HG03469 (cell line): ENCODE results near the gene LASP1.
"Not testable (repeated sequence)": the region's sequence is repeated elsewhere in the genome, so short reads cannot be mapped to it uniquely, and the experiment has no call there.

Experiments used
- ATAC-seq: cut with Tn5 transposase; IDR thresholded peaks from one replicate; pipeline ENCODE4 v1.9.1; 2021; ENCODE audit warnings: mild to moderate bottlenecking, moderate library complexity, moderate number of reproducible peaks; ENCODE audit not compliant: unreplicated experiment

Gene LASP1

GRCh38 chr17:38922538-38923297 is 52.9 kb downstream of the LASP1 start:
- no peak for ATAC-seq

GRCh38 chr17:38925263-38925995 is 55.6 kb downstream of the LASP1 start, which contains the start of gene LASP1NB:
LASP1NB (plus strand) TSS chr17:38925614.
- ATAC-seq = no peak

- ATAC-seq = no peak
These were observed 56.6 kb downstream of the LASP1 start for GRCh38 chr17:38926293-38927070.

GRCh38 chr17:38930782-38931181 is 60.9 kb downstream of the LASP1 start:
- ATAC-seq = not testable (repeated sequence)

- not testable (repeated sequence) for ATAC-seq
These were observed 64.1 kb downstream of the LASP1 start for GRCh38 chr17:38933962-38934361.

GRCh38 chr17:38939987-38940386 is 70.1 kb downstream of the LASP1 start:
- no peak for ATAC-seq

GRCh38 chr17:38940404-38940803 is 70.5 kb downstream of the LASP1 start:
- ATAC-seq = no peak

- ATAC-seq = no peak
These were observed 73.0 kb downstream of the LASP1 start for GRCh38 chr17:38942696-38943334.

GRCh38 chr17:38943607-38944006 is 73.7 kb downstream of the LASP1 start:
- no peak for ATAC-seq

GRCh38 chr17:38947189-38947588 is 77.3 kb downstream of the LASP1 start:
- ATAC-seq = no peak

- ATAC-seq = not testable (repeated sequence)
These were observed 83.9 kb downstream of the LASP1 start for GRCh38 chr17:38953800-38954199.

GRCh38 chr17:38958326-38958725 is 88.5 kb downstream of the LASP1 start:
- no peak for ATAC-seq

GRCh38 chr17:38958756-38959155 is 88.9 kb downstream of the LASP1 start:
- ATAC-seq = no peak

- ATAC-seq = no peak
These were observed 89.7 kb downstream of the LASP1 start for GRCh38 chr17:38959508-38959907.

- ATAC-seq = no peak
These were observed 90.5 kb downstream of the LASP1 start for GRCh38 chr17:38960402-38960801.

GRCh38 chr17:38961413-38961812 is 91.6 kb downstream of the LASP1 start:
- ATAC-seq = no peak

GRCh38 chr17:38967290-38967738 is 97.5 kb downstream of the LASP1 start, which contains the start of gene FBXO47:
FBXO47 (minus strand) TSS chr17:38967403; CDS start chr17:38963025, 4,378 bp downstream.
- ATAC-seq = no peak

GRCh38 chr17:38969281-38969680 is 99.4 kb downstream of the LASP1 start:
- no peak for ATAC-seq

GRCh38 chr17:38970128-38970527 is 100.3 kb downstream of the LASP1 start:
- ATAC-seq = no peak

- ATAC-seq = no peak
These were observed 100.9 kb downstream of the LASP1 start for GRCh38 chr17:38970804-38971203.
